Urothelium cell line (cell line): ENCODE measurements around the gene CELA1.

Experiments
- DNase-seq: peaks from one replicate; pipeline ENCODE4 v3.0.0; 2011; ENCODE audit warnings: low spot score, mixed read lengths
- FAIRE-seq: peaks from 2 replicates; lab custom pipeline; 2011; peaks lifted over from hg19 to GRCh38; lab: Jason Lieb, UNC

The CELA1 gene

GRCh38 chr12:51346581-51346980, at the start of gene CELA1:
Gene CELA1 (minus strand): TSS chr12:51346679. CDS start chr12:51346638, 41 bp downstream.
- FAIRE-seq: no peak

DNA sequence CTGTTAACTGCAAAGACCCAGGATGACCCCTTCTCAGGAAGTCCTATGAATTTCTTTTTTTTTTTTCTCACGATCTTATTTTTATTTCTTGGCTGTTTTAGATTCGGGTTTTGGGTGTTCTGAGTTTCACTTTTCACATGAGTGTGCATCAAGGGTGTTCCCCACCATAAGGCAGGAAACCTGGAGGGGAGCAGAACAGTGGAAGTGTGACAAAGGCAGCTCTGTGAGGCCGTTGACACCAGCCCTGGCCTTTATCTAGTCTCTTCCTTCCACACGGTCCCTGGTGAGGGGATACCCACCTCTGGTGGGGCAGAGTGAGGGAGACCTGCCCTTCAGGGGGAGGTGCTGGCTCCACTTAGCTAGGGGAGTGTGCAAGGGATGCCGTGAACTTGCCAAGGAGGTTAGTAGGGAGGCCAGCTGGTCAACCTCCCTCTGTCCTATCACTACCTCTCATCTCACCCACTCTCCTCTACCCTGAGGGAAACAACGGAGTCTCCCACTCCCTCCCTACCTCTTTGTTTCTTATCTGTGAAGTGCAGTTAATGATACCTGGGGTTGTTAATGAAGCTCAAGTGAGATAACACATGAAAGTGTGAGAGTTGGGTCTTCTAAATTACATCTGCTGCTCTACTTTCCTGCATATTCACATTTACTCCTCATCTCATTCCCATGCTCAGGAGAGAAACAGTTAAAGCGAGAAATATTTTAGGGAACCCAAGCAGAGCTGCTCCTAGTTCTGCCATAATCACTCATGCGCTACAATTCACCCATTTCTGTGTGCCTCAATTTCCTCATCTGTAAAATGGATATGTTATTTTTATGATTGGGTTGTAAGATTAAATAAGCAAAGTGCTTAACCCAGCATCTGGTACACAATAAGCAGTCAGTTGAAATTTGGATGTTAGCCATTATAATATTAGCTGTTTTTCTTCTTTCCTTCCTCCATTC, 49.1 kb upstream of the CELA1 start:
- DNase-seq: no peak
- no peak for FAIRE-seq

More at GRCh38 chr12:51346581-51346980, at the start of gene CELA1:
- no peak for DNase-seq

DNA sequence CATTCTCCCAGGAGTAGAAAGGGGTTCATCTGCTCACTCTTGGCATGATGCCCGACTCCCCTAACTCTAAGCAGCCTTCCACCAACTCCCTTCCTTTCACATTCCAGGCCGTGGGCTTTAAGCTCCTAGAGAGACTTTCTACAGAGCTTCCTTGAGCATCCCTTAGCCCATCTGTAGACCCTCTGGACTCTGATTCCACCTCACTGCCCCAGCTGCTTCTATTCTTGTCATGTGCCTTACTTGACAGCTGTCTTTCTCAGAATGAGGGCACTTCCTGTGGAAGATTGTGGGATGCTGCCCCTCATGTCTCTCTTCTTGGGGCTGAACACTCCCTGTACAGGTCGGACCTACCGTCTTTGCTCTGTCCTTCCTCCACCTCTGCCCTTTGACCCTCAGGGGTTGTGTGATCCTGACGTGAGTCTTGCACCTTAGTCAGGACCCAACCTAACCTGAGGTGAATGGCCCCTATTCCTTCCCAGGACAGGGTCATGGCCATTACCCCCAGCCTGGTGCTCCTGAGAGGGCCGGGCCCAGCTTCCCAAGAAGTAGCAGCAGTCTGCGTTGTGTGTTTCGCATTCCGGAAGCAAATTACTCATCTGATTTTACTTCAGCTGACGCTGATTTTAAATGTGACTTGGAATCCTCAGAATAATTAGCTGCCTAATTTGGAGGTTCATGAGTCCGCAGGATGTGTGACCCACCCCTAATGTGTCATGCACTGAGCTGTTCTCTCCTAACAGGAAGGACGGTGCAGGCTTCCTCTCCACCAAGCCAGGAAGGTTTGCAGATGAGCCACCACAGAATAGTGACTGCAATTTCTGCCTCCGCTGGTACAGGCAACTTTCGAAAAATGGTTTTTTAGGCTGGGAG, 47.4 kb upstream of the CELA1 start:
- DNase-seq (no peak), FAIRE-seq (no peak)

GRCh38 chr12:51392556-51393237, 46.2 kb upstream of the CELA1 start:
- no peak for FAIRE-seq
- no peak for DNase-seq

- FAIRE-seq: no peak
- peak; percentile 70 for DNase-seq
These were observed 45.0 kb upstream of the CELA1 start, which contains the start of gene GALNT6 for GRCh38 chr12:51391283-51392123. Gene GALNT6 (minus strand): TSS chr12:51391406. CDS start chr12:51379781, 11,625 bp downstream.

DNA sequence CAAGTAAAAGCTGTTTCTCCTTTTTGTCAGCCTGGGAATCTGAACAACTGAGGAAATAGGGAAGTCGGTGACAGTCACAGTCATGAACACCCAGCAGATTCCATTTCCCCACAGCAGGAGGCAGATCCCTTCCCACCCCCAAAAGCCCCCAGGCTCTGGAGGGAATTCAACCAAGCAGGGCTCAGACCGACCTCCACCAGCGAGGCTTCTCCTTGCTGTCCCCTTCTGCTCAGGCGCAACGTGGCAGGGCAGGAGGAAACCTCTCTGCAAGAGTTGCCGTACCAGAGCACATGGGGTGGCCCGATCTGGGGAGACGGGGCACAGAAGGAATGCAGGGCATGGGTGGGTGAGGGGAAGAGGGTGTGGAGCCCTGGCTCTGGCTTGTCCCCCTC, 44.4 kb upstream of the CELA1 start:
- no peak for FAIRE-seq
- no peak for DNase-seq

GRCh38 chr12:51390457-51390856, 44.0 kb upstream of the CELA1 start:
- FAIRE-seq: no peak
- no peak for DNase-seq

DNA sequence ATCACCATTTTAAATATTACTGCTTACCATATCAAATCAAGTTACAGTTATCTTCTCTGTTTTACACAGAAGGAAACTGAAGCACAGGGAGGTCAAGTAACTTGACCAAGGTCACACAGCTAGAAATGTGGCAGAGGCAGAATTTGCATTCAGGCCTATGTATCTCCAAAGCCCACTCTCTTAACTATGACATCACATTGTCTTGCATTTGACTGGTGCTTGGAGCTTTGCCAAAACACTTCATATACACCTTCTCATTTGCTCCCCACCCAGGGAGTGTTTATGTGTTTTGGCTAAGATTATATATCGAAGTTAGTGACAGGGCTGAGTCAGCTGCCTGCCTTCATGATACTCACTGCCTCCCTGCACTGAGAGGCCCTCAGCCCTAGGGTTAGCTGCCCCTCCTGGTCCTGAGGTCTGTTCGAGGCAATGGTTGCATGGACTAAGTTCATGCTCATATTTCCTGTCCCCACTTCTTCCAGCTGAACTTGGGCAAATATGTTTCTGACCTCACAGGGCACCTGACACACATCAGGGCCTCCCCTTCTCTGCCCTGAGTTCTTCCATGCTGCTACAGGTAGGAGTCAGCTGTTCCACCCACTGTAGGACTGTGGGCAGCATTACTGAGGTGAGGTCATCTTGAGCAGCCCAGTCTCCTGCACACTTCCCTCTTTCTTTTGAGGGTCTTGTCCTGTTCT, 43.0 kb upstream of the CELA1 start:
- DNase-seq (peak; percentile 35), FAIRE-seq (no peak)

GRCh38 chr12:51388846-51389245, 42.4 kb upstream of the CELA1 start:
- no peak for FAIRE-seq
- no peak for DNase-seq

DNA sequence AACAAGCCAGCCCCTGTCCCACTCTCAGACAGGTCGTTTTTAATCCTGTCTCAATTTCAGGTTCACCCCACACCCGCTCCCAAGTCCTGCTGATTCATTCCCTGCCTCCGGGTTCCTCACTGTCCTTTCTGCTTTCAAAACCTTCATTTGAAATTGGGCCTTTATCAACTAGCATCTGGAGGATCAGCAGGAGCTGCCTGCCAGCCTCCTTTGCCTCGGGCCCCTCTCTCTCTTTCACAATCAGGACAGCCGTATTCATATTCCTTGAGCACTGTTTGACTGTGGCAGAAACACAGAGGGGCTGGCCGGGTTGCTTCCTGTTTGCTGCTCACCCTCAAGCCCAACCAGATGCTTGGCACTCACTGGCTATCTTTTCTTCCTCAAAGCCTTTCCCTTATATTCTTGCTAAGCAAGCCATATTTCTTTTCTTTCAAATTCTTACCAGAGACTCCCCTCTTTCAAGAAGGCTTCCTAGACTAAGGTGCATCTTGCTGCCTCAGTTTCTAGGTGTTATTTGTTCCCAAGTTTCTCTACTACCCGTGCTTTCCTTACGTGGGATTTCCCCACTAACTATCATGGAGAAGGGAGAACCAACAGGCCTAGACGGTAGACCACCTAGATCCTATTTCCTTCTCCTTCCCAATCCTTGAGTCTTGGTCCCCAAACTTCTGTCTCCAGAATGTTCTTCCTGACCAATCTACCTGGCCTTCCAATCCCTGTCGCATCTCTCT, 41.8 kb upstream of the CELA1 start:
- DNase-seq: no peak
- no peak for FAIRE-seq

DNA sequence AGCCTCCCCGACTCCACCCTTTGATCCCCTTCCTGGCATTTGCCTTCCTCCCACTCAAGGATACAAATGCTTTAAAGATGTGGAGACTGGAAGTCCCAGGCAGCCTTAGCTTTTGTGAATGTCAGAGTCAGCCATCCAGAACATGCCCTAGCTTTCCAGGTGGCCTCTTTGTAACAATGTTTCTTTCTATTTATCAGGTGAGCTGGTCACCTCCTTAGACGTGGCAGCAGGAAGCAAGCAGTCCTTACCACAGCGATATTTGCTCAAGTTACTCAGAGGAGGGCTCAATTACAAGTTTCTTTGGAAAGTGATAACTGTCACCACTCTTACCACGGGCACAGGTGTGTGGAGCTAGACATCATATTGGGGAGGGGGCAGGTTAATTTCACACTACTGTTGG, 39.9 kb upstream of the CELA1 start:
- FAIRE-seq (no peak), DNase-seq (no peak)

DNA sequence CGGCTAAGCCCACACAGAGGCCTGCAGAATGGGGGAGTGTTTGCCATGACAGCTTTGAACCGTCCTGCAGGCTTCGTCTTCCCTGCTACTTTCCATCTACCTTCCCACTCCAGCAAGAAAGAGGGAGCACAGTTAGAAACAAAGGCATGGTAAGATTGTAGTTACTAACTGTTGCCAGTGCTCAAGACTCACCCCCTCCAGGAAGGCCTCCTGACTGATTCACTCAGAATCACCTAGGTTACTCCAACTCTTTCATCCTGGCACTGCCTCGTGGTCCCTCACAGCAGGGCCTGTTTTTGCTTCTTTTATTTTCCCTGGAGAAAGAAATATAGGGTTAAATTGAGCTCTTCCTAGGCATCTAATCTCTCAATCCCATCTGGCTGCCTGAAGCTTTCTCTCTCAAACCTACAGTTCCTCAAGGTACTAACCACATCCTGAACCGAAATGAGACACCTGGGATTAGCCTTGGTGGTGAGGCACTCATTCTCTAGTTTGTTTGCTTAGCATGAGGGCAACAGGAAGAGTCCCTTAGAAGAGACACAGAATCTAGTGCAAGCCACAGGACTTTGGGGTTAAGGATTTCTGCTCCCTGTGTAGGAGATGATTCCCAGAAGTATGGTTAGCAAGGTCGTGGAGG, 36.9 kb upstream of the CELA1 start:
- FAIRE-seq (no peak), DNase-seq (peak; percentile 60)

DNA sequence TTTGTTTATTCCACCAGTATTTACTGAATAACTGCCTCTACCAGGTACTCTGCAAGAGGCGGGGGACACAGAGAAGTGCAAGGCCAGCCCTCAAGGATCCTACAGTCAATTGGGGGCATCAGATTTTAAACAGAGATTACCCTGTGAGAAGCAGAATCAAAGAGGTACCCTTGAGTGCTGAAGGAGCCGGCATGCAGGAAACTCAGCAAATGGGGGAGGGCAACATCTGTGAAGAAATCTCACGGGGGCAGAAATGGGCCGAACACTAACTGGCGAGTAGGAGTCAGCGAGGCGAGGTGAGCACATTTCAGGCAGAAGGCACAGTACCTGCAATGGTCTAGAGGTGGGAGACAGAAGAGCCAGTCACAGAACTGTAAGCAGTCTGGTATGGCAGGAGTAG, 35.7 kb upstream of the CELA1 start:
- DNase-seq: no peak
- FAIRE-seq: no peak

DNA sequence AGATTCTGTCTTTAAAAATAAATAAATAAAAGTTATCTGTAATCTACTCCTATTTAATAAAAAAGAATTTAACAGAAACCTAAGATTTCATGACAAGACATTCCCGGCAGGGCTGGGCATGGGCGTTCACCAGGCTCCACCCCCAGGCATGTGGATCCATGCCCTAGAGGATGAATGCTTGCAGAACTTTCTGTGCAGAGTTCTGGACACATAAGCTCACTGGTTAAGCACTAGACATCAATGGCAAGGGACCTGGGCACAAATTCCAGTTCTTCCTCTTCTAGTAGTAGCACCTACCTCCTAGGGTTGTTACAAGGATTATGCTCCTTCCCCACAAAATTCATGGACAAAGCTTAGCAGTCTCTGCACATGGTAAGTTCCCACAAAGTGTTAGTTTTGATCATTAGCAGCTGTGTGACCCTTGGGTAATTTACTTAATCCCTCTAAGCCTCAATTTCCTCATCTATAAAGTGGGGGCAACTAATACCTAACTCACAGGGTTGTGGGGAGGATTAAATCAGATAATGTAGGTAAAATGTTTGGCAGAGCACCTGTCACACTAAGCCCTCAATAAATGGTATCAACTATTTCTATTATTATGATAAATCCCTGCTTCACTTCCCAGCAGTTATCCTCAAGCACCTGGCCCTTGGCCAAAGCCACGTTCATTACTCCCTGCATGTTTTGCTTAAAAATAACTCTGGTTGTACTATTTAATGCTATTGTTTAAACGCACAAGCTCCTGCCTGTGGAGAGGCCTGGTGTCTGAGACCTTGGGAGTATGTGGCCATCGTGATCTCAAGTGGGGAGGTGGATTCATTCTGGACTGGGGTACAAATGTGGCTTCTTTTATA, 35.0 kb upstream of the CELA1 start:
- no peak for DNase-seq
- FAIRE-seq: no peak

DNA sequence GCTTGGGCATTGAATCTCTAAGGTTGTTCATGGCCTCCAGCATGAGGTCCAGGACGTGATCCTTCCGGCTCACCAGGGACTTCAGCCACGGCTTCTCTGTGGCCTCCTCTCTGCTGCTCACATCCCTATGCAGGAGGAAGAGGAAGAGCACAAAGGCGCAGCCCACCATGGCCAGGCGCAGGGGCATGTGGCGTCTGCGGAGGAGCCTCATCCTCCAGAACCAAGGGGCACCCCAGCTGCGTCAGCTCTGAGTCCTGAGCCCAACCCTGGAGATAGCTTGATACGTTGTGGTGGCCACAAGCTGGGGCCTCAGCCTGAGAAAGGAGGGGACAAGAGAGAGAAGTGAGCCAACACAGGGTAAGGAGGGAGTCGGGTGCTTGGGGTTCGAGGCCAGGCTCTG, 33.1 kb upstream of the CELA1 start:
- no peak for DNase-seq
- no peak for FAIRE-seq

- DNase-seq: no peak
- FAIRE-seq: no peak
These were observed 32.3 kb upstream of the CELA1 start for GRCh38 chr12:51378749-51379148.
